ENCODE data around the gene PRKN.

GRCh38 chr6:161493576-161494118 lies 1233.9 kb downstream of the PRKN start:
- TF ChIP-seq, protein P1, sequence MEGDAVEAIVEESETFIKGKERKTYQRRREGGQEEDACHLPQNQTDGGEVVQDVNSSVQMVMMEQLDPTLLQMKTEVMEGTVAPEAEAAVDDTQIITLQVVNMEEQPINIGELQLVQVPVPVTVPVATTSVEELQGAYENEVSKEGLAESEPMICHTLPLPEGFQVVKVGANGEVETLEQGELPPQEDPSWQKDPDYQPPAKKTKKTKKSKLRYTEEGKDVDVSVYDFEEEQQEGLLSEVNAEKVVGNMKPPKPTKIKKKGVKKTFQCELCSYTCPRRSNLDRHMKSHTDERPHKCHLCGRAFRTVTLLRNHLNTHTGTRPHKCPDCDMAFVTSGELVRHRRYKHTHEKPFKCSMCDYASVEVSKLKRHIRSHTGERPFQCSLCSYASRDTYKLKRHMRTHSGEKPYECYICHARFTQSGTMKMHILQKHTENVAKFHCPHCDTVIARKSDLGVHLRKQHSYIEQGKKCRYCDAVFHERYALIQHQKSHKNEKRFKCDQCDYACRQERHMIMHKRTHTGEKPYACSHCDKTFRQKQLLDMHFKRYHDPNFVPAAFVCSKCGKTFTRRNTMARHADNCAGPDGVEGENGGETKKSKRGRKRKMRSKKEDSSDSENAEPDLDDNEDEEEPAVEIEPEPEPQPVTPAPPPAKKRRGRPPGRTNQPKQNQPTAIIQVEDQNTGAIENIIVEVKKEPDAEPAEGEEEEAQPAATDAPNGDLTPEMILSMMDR (IDR thresholded peaks at IDR 0.05): no peak
- TF ChIP-seq ZFX (IDR thresholded peaks at IDR 0.05; ENCODE audit: borderline replicate concordance): no peak

All from 22Rv1 (cell line).